ENCODE data around the gene RETN.
"Not testable (repeated sequence)": the region's sequence is repeated elsewhere in the genome, so short reads cannot be mapped to it uniquely, and the experiment has no call there.

The RETN gene

DNA sequence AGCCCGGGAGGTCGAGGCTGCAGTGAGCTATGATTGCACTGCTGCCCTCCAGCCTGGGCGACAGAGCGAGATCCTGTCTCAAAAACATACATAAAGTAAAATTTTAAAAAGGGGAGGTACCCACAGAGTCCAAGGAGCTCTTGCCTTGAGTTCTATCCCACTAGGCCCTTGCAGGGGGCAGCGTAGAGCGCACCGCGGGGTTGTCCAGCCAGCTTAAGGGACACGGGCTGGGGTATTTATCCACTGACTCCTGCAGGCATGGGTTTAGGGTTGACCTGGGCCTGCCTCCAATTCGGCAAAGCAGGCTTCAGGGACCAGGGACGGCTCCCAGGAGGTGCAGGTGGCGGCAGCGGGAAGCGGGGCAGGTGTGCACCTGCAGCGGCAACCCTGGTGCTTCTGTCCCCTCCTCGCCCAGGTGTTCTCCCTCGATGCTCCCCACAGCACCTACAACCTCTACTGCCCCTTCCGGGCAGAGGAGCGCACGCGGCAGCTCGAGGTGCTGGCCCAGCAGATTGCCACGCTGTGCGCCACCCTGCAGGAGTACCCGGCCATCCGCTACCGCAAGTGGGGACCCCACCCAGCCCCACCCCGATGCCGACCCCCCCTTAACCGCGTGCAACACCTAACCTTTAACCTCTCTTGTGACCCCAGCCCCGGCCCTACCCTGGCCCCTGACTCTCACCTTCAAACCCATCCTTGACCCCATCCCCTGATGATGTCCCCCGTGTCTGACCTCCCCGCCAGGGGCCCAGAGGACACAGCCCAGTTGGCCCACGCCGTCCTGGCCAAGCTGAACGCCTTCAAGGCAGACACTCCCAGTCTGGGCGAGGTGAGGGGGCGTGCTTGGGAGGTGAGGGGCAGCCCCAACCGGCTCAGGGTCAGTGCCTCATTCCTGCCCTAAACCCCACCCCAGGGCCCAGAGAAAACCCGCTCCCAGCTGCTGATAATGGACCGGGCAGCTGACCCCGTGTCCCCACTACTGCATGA lies 27.3 kb upstream of the RETN start:
- DNase-seq (ENCODE audit: low spot score), result no peak

DNA sequence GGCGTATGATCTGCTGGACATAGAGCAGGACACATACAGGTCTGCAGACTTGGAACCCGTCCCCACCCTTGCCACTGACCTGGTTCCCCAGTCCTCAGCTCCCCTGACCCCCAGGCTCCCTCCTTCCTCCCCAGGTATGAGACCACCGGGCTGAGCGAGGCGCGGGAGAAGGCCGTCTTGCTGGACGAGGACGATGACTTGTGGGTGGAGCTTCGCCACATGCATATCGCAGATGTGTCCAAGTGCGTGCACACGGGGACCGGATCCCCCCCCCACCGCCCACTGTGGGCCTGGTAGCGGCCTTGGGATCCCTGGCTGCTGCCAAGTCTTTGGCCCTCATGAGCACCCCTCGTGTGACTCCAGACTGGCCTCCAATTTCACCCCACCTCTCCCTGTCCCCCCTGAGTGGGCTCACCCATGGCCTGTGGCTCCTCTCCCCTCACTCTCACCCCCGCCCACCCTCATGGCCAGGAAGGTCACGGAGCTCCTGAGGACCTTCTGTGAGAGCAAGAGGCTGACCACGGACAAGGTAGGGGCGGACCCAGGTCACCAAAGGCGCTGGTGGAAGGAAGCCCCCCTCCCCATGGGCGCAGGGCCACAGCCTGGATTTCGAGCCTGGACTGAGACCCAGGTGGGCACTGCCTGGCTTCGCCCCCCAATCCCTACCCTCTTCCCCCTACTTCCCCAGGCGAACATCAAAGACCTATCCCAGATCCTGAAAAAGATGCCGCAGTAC lies 26.4 kb upstream of the RETN start:
- no peaks in the 10 kb centered on the region for H3K27me3 ChIP-seq (ENCODE audit: insufficient read depth, poor library complexity, severe bottlenecking)
- no peaks in the 10 kb centered on the region; the same call in 1 of the 2 replicates for H3K36me3 ChIP-seq (ENCODE audit: low read depth)
- no peaks in the 10 kb centered on the region for H3K4me1 ChIP-seq (ENCODE audit: insufficient read depth, poor library complexity, severe bottlenecking)
- DNase-seq (ENCODE audit: low spot score), result no peak
- TF ChIP-seq, protein P1, sequence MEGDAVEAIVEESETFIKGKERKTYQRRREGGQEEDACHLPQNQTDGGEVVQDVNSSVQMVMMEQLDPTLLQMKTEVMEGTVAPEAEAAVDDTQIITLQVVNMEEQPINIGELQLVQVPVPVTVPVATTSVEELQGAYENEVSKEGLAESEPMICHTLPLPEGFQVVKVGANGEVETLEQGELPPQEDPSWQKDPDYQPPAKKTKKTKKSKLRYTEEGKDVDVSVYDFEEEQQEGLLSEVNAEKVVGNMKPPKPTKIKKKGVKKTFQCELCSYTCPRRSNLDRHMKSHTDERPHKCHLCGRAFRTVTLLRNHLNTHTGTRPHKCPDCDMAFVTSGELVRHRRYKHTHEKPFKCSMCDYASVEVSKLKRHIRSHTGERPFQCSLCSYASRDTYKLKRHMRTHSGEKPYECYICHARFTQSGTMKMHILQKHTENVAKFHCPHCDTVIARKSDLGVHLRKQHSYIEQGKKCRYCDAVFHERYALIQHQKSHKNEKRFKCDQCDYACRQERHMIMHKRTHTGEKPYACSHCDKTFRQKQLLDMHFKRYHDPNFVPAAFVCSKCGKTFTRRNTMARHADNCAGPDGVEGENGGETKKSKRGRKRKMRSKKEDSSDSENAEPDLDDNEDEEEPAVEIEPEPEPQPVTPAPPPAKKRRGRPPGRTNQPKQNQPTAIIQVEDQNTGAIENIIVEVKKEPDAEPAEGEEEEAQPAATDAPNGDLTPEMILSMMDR (IDR thresholded peaks at IDR 0.05; ENCODE audit: poor library complexity, severe bottlenecking), result no peak
- H3K9me3 ChIP-seq (ENCODE audit: severe bottlenecking), result no peaks in the 10 kb centered on the region
- ATAC-seq (ENCODE audit: low read depth), result no peak
- no peak overlapping the region for H3K4me3 ChIP-seq (ENCODE audit: severe bottlenecking)
- H3K27ac ChIP-seq (ENCODE audit: poor library complexity, severe bottlenecking), result no peak overlapping the region

More for the DNA sequence above, 27.3 kb upstream of the RETN start:
- no peak for ATAC-seq (ENCODE audit: low read depth)
- H3K9me3 ChIP-seq (ENCODE audit: severe bottlenecking), result no peaks in the 10 kb centered on the region
- no peak overlapping the region for H3K27ac ChIP-seq (ENCODE audit: poor library complexity, severe bottlenecking)
- no peak overlapping the region for H3K4me3 ChIP-seq (ENCODE audit: severe bottlenecking)
- H3K4me1 ChIP-seq (ENCODE audit: insufficient read depth, poor library complexity, severe bottlenecking), result peaks cover 2% of the 10 kb centered on the region
- H3K36me3 ChIP-seq (ENCODE audit: low read depth), result no peaks in the 10 kb centered on the region; the same call in 1 of the 2 replicates
- TF ChIP-seq, protein P1 (IDR thresholded peaks at IDR 0.05; ENCODE audit: poor library complexity, severe bottlenecking), result no peak
- no peaks in the 10 kb centered on the region for H3K27me3 ChIP-seq (ENCODE audit: insufficient read depth, poor library complexity, severe bottlenecking)

DNA sequence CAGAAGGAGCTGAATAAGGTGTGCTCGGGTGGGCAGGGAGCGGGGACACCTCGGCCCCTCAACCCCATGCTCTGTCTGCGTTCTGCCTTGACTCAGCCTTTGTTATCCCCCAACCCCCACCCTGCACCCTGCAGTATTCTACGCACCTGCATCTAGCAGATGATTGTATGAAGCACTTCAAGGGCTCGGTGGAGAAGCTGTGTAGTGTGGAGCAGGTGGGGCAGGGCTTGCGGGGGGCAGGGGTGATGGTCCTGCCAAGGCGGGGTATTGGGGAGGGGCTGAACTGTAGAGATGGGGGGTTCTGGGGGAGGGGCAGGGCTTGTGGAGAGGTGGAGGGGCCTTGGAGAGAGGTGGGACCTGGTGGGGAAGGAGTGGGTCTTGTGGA lies 25.8 kb upstream of the RETN start:
- Histone ChIP-seq H3K4me3 (ENCODE audit: severe bottlenecking) (no peak overlapping the region), H3K27me3 (ENCODE audit: insufficient read depth, poor library complexity, severe bottlenecking) (no peaks in the 10 kb centered on the region), H3K9me3 (ENCODE audit: severe bottlenecking) (no peaks in the 10 kb centered on the region), H3K36me3 (ENCODE audit: low read depth) (no peaks in the 10 kb centered on the region; the same call in 1 of the 2 replicates), H3K4me1 (ENCODE audit: insufficient read depth, poor library complexity, severe bottlenecking) (no peaks in the 10 kb centered on the region), H3K27ac (ENCODE audit: poor library complexity, severe bottlenecking) (no peak overlapping the region)
- TF ChIP-seq, protein P1 (IDR thresholded peaks at IDR 0.05; ENCODE audit: poor library complexity, severe bottlenecking), result no peak
- ATAC-seq (ENCODE audit: low read depth) (no peak), DNase-seq (ENCODE audit: low spot score) (no peak)

DNA sequence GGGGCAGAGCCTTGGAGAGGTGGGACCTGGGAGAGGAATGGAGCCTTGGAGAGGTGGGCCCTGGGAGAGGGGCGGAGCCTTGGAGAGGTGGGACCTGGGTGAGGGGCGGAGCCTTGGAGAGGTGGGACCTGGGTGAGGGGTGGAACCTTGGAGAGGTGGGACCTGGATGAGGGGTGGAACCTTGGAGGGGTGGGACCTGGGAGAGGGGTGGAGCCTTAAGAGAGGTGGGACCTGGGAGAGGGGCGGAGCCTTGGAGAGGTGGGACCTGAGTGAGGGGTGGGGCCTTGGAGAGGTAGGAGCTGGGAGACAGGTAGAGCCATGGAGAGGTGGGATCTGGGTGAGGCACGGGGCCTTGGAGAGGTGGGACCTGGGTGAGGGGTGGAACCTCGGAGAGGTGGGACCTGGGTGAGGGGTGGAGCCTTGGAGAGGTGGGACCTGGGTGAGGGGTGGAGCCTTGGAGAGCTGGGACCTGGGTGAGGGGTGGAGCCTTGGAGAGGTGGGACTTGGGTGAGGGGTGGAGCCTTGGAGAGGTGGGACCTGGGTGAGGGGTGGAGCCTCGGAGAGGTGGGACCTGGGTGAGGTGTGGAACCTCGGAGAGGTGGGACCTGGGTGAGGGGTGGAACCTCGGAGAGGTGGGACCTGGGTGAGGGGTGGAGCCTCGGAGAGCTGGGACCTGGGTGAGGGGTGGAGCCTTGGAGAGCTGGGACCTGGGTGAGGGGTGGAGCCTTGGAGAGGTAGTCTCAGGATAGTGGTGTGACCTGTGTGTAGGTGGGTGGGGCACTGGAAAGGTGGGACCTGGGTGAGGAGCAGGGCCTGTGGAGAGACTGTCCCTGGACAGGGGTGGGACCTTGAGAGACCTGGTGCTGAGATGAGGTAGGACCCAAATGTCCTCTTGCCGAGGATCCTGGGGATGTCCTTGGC lies 25.0 kb upstream of the RETN start:
- DNase-seq (ENCODE audit: low spot score); H3K27ac ChIP-seq (ENCODE audit: poor library complexity, severe bottlenecking); H3K4me3 ChIP-seq (ENCODE audit: severe bottlenecking); H3K27me3 ChIP-seq (ENCODE audit: insufficient read depth, poor library complexity, severe bottlenecking); ATAC-seq (ENCODE audit: low read depth); H3K9me3 ChIP-seq (ENCODE audit: severe bottlenecking); H3K4me1 ChIP-seq (ENCODE audit: insufficient read depth, poor library complexity, severe bottlenecking); H3K36me3 ChIP-seq (ENCODE audit: low read depth): not testable (repeated sequence)

DNA sequence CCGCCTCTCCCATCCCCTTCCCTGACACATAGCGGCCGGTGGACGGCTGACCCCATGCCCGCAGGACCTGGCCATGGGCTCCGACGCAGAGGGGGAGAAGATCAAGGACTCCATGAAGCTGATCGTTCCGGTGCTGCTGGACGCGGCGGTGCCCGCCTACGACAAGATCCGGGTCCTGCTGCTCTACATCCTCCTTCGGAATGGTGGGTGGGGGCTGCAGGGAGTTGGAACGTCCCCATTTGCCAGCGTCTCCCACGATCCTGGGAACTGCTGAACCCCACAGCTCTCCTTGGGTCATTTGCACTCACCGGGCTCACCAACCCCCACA lies 24.3 kb upstream of the RETN start:
- Histone ChIP-seq H3K4me1 (ENCODE audit: insufficient read depth, poor library complexity, severe bottlenecking) (no peaks in the 10 kb centered on the region), H3K27me3 (ENCODE audit: insufficient read depth, poor library complexity, severe bottlenecking) (no peaks in the 10 kb centered on the region), H3K27ac (ENCODE audit: poor library complexity, severe bottlenecking) (no peak overlapping the region), H3K4me3 (ENCODE audit: severe bottlenecking) (no peak overlapping the region), H3K9me3 (ENCODE audit: severe bottlenecking) (no peaks in the 10 kb centered on the region), H3K36me3 (ENCODE audit: low read depth) (no peaks in the 10 kb centered on the region; the same call in 1 of the 2 replicates)
- no peak for ATAC-seq (ENCODE audit: low read depth)
- DNase-seq (ENCODE audit: low spot score), result no peak
- TF ChIP-seq, protein P1 (IDR thresholded peaks at IDR 0.05; ENCODE audit: poor library complexity, severe bottlenecking), result no peak
